ENCODE results near the gene PTPRT.

Gene PTPRT

GRCh38 chr20:42376131-42376530 lies 813.6 kb downstream of the PTPRT start:
- no peak for DNase-seq (ENCODE audit: low read depth)

DNA sequence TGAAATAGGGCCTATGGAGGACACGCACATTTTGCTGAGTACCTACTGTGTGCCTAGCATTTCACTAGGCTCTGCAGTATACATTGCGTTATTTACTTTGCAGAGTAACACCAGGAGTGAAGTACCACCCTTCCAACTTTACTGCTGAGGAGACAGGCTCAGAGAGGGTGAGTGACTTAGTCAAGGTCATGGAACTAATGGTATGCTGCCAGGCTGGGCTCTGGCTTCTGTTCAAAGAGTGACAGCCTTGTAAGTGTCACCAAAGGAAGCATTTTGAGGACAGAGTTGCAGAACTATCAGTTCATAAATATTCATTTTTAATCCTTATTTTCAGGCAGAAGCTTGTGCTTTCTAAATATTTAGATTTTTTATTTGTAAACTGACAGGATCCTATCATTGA lies 816.7 kb downstream of the PTPRT start:
- no peak for DNase-seq (ENCODE audit: low read depth)

GRCh38 chr20:42370075-42370474 lies 819.6 kb downstream of the PTPRT start:
- no peak for DNase-seq (ENCODE audit: low read depth)

GRCh38 chr20:42368910-42369309 lies 820.8 kb downstream of the PTPRT start:
- no peak for DNase-seq (ENCODE audit: low read depth)

DNA sequence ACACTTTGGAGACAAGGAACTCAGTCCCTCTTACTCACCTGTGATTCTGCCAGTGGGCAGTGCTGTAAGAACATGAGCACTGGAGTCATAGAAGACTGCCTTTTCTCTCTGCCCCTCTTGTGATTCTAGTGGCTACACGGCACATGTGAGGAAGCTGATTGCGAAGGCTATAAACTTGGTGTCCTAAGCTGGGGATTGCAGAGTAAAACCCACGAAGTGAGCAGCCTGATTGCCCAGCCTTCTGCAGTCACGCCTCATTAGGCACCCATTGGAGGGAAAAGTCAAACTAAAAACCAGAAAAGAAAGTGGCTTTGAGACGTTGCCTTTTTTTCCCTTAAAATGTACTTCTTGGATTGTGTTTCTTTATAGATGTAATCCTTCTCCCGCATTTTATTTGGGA lies 823.1 kb downstream of the PTPRT start:
- no peak for DNase-seq (ENCODE audit: low read depth)

- DNase-seq (ENCODE audit: low read depth), result no peak
Observed at GRCh38 chr20:42364446-42364845, 825.3 kb downstream of the PTPRT start.

- no peak for DNase-seq (ENCODE audit: low read depth)
Observed at GRCh38 chr20:42361402-42361970, 828.2 kb downstream of the PTPRT start.

- DNase-seq (ENCODE audit: low read depth), result no peak
Observed at GRCh38 chr20:42360621-42361020, 829.1 kb downstream of the PTPRT start.

DNA sequence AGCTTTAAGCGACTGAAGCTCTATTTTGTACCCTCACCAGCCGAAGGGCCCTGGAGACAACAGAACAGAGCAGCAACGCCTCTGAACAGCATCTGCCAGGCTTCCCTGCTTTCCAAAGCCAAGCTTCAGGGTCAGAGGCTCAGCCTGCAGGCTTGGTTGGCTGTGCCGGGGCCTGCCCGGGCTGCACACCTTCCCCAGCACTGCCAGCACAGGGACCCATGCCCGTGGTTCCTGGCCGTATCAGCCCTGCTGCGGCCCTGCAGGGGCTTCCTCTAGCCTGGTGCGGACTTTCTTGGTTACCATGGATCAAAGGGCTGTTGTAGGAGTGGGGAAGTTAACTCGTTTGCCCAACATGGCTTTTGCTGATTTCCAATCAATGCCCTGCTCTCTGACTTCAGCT lies 830.1 kb downstream of the PTPRT start:
- DNase-seq (ENCODE audit: low read depth), result no peak

DNA sequence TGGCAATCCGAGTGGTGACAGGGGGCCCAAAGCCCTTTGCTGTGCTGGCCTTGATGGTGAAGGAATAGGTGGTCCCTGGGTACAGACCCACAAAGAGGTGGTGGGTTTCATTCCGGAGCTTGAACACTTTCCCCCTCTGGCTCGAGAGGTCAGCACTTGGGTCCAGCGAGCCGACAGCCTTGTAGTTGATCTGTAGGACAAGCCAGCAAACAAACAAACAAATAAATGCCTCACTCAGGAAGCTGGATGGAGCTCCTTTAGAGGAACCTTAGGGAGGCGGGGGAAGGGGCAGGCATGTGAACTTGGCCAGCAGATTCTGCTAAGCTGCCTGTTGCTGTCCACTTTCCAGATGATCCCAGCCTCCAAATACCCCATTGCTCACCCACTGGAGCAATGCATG lies 837.6 kb downstream of the PTPRT start:
- no peak for DNase-seq (ENCODE audit: low read depth)

GRCh38 chr20:42350521-42350920 lies 839.2 kb downstream of the PTPRT start:
- no peak for DNase-seq (ENCODE audit: low read depth)

DNA sequence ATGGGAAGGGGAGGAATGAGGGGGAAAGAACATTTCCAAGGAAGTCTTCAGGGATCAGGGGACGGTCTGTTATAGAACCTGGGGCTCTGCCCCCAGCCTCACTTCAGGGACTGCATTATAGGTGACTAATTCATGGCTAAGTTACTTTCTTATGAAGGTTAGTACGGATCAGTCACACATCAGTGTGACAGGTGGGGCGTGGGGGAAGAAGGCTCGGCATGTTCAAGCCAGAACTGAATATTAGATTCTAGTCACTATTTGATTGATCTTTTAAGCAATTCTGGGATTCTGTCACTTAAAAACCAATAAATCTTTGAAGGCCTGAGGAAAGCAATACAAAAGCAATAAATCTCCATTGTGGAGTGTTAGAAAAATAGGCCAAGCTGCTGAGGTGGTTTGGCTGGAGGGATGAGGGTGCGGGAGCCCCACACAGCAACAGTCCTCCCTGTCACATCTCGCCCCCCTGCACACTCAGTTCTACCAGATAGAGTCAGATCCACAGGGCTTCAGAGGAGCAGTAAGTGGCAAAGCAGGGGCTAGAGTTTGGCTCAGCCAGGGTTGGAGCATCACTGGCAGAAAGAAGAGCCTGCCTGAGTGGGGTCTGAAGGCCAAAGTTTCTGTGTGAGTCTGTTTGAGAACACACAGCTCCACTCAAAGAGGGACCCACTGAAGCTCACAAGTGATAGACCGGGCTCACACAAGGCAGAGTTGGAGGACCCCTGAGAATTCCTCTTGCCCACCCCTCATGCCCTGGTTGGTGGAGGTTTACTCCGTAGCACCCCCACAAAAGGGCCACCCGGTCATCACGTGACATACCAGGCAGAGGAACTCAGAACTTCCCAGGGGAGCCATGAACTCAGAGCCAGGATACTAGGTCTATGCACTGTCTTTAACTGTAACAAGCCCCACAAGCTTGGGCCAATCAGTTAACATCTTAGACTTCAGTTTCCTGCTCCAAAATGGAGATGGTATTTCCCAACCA lies 843.2 kb downstream of the PTPRT start:
- DNase-seq (ENCODE audit: low read depth), result no peak

GRCh38 chr20:42341654-42342053 lies 848.1 kb downstream of the PTPRT start:
- DNase-seq (ENCODE audit: low read depth), result no peak

GRCh38 chr20:42340368-42340767 lies 849.3 kb downstream of the PTPRT start:
- no peak for DNase-seq (ENCODE audit: low read depth)

DNA sequence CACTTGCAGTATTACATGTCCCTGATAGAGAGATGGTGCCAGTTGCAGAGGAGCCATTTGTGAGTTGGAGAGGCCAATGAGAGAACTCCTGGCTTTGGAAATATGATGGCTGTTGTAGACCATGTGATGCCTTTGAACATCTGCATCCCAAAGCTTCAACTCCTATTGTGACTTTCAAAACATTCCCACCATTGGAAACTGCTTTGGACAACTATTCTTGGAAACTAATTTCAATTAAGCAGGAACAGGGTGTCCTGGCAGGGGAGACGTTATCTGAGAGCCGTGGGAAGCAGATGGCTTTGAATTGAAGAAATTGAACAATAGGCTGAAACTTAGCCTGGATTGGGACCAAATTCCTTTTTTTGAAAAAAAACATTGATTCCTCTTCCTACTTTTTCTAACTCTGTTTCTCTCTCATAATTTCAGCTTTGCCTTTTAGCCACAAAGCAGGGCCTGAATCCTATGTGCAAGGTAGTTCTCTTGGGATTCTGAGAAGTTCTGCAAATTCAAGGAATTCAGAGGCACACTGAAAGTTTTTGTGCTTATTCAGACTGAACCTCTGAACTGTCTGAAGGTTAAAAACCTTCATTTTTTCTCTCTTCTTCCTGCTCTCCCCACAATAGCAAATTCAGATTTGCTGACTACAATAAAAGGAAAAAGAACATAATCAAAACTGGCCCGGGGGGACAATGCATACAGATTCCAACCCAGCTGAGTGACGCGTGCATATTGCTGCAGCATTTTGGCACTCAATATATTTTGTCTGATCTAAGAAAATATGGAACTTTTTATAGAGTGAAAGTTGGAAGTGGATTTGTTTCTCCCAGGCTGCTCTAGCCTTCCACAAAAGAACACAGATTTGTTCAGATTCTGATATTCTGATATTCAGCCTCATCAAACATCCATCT lies 851.2 kb downstream of the PTPRT start:
- DNase-seq (ENCODE audit: low read depth), result no peak

- no peak for DNase-seq (ENCODE audit: low read depth)
Observed at GRCh38 chr20:42336576-42336975, 853.1 kb downstream of the PTPRT start.

DNA sequence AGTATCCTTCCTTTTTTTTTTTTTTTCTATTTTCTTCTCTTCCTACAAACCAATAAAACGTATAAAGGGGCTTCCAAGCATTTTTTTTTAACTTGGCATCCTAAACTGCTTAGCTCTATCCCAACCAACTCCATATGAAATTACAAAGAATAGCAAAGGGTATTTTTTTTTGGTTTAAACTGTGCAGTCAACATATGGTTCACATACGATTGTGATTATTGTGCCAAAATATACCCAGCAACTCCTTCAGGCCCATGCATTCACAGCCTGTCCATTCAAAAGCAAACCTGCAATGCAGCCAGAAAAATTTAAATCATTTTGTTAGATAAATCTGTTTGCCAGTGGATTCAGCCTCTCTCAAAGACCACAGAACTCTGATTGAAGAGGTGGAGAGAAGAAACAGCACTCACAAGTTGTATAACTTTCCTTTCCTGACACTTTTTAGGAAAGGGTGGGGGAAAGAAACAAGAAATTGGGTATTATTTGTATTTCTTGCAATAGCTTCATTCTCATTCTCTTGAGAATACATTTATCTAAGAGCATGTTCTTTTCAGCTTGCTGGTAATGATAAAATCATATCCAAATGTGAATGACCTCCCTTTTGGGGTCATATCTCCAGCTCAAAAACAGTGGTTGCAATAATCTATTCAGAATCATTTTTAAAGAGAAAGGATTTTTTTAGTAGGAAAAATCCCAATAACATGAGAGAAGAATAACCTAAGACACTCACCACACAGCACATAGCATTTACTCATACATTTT lies 870.3 kb downstream of the PTPRT start:
- no peak for DNase-seq (ENCODE audit: low read depth)

DNA sequence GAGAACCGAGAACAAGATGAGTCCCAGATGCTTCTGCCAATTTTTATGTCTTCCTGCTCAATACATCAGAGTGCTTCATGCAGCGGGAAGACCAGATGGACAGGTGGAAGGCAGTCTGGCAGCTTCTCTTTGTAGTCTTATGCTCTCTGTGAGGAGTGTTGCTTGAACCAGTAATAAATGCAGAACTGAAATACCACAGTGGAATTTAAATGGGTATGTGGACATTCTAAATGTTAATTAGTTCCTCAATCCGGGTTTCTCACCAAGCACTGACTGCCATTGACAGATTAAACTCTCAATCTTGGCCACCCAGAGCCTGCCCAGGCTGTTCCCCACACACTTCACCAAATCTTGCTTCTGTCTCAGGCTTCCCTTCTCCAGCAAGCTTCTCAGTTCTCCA lies 876.0 kb downstream of the PTPRT start:
- DNase-seq (ENCODE audit: low read depth), result no peak

GRCh38 chr20:42309050-42309449 lies 880.7 kb downstream of the PTPRT start:
- no peak for DNase-seq (ENCODE audit: low read depth)

DNA sequence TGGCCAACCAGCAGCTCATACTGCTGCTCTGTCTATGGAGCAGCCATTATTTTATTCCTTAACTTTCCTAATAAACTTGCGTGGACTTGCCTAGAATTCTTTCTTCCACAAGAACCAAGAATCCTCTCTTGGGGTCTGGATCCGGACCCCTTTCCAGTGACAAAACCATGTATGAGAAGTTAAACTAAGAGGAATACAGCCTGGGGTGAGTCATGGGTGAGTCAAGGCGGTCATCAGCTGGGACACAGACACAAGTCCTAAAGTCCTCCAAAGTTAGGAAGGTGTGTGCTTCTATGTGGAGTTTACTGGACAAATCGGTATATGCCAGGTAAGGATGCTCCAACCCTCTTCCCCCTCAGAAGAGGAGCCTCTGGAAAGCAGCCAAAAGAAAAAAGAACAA lies 881.5 kb downstream of the PTPRT start:
- DNase-seq (ENCODE audit: low read depth), result no peak

- DNase-seq (ENCODE audit: low read depth), result no peak
Observed at GRCh38 chr20:42295592-42295991, 894.1 kb downstream of the PTPRT start.

DNA sequence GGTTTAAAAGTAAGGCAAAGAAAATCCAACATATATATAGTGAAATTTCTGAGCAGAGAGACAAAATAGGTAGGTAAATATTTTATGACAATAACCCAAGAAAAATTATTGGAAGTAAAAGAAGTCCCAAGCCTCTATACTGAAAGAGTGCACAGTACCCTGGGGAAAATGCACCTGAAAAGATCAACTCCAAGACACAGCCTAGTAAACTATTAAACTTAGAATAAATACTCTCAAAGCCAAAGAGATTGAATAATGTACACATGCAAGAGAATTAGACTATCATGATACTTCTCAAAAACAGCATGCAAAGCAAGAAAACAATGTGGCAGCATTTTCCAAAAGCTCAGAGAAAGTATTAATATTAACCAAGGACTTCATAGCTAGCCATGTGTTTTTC lies 894.7 kb downstream of the PTPRT start:
- no peak for DNase-seq (ENCODE audit: low read depth)
